NCI-H146 treated with DMSO at 0.1 percent for 48 hours (cell line): ENCODE data around the gene CACNA2D3.

Source experiments
- DNase-seq: peaks from one replicate; lab custom pipeline; 2025; ENCODE audit not compliant: unreplicated experiment; lab: John Stamatoyannopoulos, UW

The CACNA2D3 gene

GRCh38 chr3:54653456-54654195 is 531.3 kb downstream of the CACNA2D3 start:
- DNase-seq: no peak

GRCh38 chr3:54654776-54655175 is 532.4 kb downstream of the CACNA2D3 start:
- DNase-seq: no peak

- no peak for DNase-seq
These were observed 537.0 kb downstream of the CACNA2D3 start for GRCh38 chr3:54659347-54659746.

GRCh38 chr3:54660714-54661132 is 538.4 kb downstream of the CACNA2D3 start:
- DNase-seq: no peak

GRCh38 chr3:54661151-54661550 is 538.8 kb downstream of the CACNA2D3 start:
- no peak for DNase-seq

GRCh38 chr3:54663501-54664011 is 541.2 kb downstream of the CACNA2D3 start:
- DNase-seq: no peak

DNA sequence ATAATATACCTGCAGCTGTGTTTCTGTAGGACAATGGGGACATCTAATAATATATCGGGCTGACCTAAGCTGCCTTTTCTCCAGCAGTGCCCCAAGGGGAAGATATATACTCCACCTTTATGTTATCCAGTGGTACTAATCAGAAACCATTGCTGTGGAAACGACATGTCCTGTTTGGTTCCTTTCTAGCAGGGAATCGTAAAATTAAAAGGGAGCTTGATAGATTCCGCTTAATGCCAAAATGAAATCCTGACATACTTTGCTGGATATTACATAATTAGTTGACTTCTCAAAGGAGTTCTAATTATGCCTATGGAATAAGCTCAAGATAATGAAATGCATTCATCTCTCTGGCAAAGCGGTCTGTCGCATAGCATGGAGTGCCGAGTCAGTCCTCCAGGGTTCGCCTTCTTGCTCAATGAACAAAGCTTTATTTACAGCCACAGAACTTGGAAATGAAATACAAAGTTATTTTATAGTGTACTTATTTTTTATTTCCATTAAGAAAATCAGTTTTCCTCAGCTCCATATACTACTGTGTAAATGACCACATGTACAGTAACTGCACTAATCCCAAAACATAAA is 542.8 kb downstream of the CACNA2D3 start:
- no peak for DNase-seq

DNA sequence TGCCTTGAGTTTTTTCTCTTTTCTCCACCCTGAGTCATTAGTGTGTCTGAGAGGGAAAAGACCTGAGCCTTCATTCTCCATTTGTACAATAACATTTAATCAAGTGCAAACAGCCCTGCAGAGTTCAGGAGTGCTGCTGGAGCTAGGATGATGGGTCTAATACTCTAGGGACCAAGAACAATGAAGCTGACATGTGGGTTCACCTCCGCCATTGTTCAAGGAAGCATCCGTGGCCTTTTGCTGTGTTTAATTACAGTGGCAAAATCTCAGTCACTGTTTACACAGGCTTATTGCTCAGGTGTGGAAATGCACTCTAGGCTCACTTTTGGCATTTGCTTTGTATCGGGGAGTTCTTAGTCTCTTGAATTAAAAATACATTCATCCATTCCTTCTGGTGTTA is 545.9 kb downstream of the CACNA2D3 start:
- DNase-seq: peak; percentile 7

DNA sequence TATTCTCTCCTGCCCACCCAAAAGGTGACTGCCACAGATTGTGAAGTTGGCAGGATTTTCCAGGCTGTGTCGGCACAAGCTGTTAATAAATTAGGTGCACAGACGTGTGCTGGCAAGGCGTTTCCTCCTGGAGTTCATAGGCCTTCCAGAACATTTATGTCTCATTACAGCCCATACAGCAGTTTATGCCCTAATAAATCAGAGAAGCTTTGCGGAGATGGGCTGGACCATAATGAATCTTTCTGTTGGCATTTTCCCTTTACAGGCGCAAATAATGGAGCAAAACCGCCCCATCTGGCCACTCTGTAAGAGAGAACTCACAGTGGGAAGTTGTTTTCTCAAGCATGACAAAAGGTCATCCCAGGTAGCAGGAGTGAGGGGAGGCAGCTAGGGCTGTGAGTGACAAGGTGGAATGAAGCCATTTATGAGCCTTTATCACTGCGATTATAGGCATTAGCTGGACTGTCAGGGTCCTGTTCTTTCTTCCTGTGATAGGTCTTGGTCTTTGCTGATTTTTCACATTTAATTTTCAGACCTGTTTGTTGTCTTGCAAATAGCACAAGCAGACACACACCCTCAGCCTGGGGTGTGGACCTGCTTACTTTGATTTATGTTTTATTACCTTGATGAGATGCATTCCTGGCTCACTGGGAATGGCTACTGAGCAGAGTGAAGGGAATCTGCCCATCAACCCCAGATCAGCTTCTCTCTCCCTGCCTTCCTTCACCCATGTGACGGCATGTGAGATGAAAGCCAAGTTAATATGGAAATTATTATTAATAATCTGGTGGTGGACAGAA is 548.0 kb downstream of the CACNA2D3 start:
- peak; percentile 11 for DNase-seq

- DNase-seq: no peak
These were observed 549.2 kb downstream of the CACNA2D3 start for GRCh38 chr3:54671511-54671910.

GRCh38 chr3:54676087-54676486 is 553.7 kb downstream of the CACNA2D3 start:
- DNase-seq: no peak

GRCh38 chr3:54681706-54682105 is 559.4 kb downstream of the CACNA2D3 start:
- DNase-seq: no peak

DNA sequence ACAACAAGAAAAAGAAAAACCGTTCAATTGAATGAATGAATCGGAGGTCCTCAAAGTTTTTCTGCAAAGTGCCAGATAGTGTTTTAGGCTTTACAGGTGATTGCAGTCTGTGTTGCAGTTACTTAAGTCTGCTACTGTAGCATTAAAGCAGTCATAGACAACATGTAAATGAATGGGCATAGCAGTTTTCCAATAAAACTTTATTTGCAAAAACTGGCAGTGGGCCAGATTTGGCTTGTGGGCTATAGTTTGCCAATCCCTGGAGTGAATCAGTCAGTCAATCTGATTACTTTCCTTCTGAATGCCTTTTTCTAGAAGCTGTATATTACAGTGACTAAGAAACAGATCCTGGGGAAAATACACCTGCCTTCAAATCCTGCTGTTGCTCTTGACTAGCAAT is 562.9 kb downstream of the CACNA2D3 start:
- DNase-seq: no peak

DNA sequence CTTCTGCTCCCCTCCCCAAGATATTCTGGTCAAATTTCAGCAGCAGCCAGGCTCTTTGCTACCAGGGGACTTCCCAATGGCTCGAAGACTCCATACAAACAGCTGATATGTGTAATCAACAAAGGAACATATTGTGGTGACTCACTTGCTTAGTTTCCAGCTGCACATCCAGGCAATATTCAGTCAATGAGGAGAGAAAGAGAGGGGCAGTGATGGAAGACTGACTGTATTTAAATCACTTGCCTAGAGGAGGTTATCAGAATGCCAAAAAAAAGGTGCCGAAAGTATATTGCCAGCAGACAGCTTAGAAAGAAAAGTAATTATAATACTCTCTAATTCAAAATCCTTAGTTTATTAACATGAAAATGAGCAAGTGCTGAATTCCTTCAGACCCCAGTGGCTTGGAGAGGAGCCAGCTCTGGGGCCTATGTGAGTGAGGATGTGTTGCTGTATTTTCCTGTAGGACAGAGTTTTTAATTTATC is 569.0 kb downstream of the CACNA2D3 start:
- DNase-seq: no peak

DNA sequence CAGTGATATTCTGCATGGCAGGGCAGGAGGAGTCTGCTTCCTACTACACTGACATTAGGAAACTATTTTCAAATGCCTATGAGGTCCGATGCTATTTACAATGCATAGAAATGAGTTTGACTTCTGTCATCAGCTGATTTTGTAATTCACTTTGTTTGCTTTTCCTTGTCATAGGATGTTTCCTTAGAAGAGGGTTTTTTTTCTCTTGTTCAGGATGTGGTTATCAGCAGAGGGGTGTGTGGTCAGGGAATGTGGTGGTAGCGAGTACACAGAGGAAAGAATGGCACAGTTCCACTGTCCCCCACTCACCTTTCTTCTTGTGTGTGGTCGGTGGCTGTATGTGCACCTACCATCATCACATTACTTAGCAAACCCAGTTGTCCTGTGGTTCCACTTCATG is 574.0 kb downstream of the CACNA2D3 start:
- DNase-seq: no peak

GRCh38 chr3:54698054-54698453 is 575.7 kb downstream of the CACNA2D3 start:
- no peak for DNase-seq

- no peak for DNase-seq
These were observed 581.6 kb downstream of the CACNA2D3 start for GRCh38 chr3:54703923-54704322.

DNA sequence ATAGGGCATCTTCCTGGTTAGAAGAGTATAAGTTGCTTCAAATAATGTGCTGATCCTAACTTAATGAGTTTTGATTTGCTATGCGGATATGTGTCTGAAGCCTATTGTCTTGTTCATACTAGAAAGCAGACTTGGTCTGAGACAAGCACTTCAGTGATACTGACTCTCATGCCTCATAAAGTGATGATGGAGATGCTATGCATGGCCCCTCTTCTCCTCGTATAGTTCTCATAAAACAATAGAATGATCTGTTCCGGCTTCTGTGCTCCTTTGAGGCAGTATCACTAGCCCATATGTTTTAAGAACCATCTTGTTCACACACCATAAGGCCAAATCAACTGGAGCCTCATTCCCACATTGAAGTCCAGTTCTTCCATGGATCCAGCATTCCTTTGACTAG is 583.4 kb downstream of the CACNA2D3 start:
- DNase-seq: no peak

DNA sequence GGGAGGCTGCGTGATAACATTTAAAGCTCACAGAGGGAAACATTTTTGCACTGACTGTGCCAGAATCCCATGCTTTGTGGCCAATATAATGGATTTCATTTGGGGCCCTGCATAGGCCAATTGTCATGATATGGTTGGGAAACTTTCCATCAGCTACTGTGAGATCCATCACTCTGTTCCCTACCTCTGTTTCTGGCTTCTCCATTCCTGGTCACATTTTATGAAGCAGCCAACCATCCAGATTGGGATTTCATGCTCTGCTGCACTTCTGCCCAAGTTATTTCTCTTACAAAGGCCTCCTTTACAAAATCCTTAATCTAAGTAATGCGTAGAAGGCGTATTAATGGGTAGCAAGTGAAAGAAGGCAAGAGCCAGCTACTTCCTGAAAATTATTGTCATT is 584.4 kb downstream of the CACNA2D3 start:
- DNase-seq: no peak

DNA sequence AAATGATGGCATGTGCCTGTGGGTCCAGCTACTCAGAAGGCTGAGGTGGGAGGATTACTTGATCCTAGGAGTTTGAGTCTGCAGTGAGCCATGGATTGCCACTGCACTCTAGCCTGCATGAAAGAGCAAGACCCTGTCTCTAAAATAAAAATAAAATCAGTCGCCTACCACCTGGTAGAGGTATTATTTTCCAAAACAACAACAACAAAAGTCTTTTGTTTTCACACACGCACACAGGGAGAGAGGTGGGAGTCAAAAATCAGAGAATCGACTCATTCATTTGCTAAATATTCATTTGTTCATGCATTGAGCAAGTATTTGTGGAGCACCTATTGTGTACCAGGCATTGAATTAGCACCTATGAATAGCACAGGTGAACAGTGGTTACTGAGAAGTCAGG is 587.4 kb downstream of the CACNA2D3 start:
- no peak for DNase-seq

DNA sequence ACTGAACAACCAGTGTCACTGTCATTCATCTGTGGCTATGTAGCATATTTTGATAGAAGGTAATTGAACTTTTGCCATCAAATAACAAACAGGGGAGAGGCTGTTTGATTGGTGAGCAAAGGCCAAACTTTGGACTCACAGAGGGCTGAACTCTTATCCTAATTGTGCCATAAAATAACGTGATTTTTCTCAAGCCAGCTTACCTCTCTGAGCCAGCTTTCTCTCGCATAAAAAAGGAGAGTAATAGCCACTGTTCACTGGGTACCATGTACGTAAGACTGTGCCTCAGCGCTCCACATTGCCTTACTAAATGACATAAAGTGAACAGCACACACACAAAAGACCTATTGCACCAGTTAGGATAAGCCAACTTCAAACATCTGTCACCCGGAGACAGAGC is 588.6 kb downstream of the CACNA2D3 start:
- no peak for DNase-seq

- DNase-seq: no peak
These were observed 590.2 kb downstream of the CACNA2D3 start for GRCh38 chr3:54712539-54712938.
